A204.1 (cell line): ENCODE measurements around the gene ALDOC.
"Not testable (repeated sequence)": the region's sequence is repeated elsewhere in the genome, so short reads cannot be mapped to it uniquely, and the experiment has no call there.

Experiments
- FAIRE-seq: peaks from 2 replicates; lab custom pipeline; 2012; peaks lifted over from hg19 to GRCh38; lab: Jason Lieb, UNC

Gene ALDOC

DNA sequence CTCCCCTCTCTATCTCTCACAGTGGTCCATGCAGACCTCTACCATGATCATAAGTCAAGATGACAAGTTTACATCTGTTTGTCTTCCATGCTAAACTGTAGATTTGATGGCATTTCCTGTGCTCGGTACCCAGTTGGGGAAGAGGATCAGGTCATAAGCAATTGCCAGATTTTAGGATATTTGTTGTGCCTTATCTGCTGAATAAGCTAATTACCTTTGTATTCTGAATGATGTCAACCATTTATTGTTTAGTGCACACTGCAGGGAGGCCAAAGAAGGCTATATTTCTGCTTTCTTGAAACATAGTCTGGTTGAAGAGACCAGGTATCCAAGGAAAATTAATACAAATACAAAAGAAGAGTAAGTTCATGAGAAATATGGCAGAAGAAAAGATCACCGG lies 5.8 kb upstream of the ALDOC start:
- no peak for FAIRE-seq

DNA sequence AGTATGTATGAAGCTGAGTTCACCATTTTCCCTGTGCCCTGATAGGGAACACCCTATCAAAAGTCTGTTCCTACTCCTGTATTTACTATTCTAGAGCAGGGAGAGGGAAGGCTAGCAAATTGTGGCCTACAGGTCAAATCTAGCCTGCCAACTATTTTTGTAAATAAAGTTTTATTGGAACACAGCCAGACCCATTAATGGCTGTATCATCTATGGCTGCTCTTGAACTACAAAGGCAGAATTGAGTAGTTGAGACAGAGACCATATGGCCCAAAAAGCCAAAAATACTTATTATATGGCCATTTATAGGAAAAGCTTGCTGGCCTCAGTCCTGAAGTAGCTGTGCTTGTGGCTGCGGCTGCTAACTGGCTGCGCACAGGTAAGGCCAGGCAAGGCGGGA lies 4.3 kb upstream of the ALDOC start:
- FAIRE-seq = no peak

DNA sequence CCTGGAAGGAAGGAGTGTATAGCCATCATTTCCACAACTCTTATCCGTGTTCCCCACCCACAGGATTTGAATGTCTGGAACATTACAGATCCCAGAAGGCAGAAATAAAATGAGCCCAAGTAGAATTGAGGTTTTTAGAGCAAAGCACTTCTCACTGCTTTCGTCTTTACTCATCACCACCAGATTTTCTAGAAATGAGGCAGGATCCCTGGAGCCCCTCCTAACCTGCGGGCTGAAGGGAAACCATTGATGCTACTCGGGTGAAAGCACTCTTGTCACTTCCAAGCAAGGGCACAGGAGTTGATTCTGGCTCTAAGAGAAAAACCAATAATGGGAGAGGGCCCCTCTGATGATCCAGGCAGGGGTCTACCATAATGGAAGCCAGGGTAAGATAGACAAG lies 2.8 kb upstream of the ALDOC start:
- no peak for FAIRE-seq

DNA sequence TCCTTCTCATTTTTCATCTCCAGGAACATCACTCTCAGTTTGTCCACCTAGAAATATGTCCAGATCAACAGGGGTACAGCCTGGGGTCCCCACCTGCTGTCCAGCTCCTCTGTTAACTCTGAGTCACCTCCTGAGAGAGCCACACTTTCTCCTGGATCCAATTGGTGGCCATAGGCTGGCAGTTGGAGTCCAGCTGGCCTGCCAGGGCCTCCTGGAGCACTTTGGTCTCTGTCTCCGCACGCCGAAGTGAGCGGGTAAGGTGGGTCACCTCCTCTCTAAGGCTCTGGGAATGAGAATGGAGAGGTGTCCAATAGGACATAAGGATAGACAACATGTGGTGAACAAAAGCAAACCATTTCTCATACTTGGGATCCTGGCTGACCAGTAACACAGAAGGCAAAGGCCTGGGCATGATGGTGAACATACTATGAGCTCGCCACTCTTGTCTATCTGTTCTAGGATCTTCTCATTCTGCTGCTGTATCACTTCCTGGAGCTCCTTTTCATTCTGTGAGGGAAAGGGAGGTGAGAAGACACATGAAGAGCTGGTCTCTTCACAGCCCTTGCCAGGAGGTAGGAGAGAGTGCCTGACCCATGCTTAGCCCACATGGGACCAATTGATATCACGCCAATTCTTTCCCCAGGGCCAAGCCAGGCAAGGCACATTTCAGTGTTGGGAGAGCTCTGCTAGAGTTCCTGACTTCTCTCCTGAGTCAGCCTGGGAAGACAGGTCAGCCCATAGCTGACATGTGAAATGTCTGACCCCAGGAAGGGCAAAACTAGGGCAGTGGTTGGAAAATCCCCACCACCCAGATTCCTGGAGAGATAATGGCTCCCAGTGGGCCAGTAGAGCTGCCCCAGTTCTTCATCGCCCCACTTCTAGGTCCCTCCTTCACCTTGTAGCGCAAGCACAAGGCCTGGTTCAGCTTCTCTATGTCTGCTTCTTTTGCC lies 1.8 kb upstream of the ALDOC start:
- FAIRE-seq = no peak

DNA sequence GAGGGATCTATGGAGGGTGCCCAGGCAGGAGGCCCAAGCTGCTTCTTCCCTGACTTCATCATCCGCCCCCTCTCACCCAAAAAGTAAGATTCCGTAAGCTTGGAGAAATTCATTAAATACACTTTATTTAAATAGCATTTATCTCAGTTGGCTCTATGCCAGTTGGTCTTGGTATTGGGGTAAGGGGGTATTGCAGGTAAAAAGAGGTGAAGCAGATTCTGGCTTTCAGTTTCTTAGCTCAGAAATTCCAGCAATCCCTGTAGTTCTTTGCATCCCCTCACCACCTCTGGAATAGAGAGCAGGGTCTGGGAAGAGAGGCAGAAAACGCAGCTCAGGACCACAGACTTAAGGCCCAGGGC lies 750 bp upstream of the ALDOC start:
- FAIRE-seq = no peak

DNA sequence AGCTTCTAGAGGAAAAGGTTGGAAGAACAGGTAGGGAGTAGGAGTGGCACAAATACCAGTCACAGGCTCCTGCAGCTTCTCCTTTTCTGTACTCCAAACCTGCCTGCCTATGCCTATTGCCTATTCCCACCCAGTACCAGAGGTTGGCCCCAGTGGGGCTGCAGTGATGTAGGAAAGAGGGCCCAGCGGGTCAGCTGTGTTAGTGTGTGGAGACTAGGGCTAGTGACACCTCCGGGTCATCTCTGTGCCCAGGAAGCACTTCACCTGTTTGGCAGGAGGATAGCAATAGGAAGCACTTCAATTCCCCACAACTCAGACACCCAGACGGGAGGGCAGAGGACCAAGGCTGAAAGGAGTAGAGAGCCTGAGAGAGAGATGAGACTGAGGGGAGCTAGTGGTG lies 679 bp downstream of the ALDOC start:
- not testable (repeated sequence) for FAIRE-seq

DNA sequence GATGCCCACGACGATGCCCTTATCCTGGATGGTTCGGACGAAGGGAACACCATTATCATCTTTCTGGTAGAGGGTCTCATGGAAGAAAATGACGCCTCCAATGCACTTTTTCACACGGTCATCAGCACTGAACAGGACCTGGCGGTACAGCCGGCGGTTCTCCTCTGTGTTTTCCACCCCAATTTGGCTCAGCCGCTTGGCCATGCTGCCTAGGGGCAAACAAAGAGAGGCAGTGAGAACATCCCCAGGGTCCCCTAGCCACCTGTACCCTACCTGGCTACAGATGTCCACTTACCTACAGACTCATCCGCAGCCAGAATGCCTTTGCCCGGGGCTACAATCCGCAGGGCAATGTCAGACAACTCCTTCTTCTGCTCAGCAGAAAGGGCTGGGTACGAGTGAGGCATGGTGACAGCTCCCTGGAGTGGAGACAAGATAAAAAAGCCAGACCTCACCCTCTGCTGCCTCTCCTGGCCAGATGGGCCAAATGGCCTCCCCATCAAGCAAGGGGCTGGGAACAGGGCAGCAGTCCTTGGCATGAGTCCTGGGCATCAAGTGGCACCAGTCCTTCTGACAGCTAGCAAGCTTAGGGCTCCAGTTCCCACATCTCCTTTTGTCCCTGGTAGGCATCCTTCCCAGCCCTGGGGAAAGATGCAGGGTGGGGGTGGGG lies 1.4 kb downstream of the ALDOC start:
- no peak for FAIRE-seq

DNA sequence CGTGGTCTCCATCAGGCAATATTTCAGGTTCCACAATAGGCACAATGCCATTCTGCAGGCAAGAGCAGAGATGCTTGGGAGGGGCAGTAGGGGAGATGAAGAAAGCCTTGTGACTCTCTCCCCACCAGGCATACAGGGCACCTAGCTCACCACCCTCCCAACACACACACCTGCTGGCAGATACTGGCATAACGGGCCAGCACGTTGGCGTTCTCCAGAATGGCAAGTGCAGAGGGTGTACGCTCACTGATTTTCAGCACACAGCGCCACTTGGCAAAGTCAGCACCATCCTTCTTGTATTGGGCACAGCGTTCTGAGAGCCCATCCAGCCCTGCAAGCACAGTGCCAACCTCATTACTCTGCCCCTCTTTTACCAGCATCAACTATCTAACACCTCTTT lies 2.2 kb downstream of the ALDOC start:
- FAIRE-seq = no peak

DNA sequence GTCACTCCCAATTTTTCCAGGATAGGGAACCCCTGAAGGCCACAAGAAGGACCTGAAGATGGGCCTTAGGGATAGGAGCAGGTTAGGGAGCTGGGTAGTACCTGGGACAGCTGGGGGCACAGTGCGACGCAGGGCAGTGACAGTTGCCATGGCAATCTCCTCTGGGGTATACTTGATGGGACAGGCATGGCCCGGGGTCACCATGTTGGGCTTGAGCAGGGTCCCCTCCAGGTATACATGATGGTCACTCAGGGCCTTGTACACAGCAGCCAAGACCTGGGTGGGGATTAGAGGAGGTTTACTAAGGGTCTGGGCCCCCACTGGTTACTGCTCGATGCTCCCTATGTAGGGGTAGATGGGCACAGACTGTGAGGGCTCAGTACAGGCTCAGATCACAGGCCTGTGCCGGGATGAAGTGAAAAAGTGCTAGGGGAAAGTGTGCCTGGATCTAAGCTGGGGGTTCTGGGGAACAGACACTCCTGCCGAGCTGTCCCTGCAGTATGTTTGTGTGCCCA lies 2.7 kb downstream of the ALDOC start:
- no peak for FAIRE-seq

DNA sequence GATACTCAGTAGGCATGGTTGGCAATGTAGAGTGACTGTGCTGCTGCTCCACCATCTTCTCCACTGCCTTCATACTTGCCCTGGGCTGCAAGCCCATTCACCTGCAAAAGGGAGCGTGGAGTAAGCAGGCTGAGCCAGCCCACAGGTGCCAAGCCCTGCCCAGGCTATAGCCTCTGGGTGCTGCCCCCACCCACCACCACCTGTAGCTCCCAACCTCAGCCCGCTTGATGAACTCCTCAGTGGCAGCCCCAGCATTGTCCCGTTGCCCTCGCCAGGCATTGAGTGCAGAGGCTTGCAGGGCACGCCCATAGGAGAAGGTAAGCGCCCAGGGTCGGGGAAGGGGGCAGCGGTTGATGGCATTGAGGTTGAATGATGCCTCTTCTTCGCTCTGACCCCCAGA lies 3.2 kb downstream of the ALDOC start:
- FAIRE-seq = no peak

DNA sequence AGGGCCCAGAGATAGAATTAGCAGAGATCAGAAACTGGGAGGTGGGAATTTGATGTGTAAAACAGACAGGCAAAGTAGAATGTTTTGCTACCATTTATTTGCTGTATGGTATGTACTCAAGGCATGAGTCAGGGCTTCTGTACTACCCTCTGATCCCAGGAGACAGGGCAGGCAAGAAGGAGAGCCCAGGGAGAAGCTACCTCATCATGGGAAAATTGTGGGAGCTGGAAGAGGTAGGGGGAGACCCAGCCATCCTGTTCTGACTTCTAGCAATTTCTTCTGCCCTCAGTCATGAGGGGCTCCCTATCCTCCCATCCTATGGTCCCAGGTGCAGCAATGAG lies 3.7 kb downstream of the ALDOC start:
- FAIRE-seq = no peak

DNA sequence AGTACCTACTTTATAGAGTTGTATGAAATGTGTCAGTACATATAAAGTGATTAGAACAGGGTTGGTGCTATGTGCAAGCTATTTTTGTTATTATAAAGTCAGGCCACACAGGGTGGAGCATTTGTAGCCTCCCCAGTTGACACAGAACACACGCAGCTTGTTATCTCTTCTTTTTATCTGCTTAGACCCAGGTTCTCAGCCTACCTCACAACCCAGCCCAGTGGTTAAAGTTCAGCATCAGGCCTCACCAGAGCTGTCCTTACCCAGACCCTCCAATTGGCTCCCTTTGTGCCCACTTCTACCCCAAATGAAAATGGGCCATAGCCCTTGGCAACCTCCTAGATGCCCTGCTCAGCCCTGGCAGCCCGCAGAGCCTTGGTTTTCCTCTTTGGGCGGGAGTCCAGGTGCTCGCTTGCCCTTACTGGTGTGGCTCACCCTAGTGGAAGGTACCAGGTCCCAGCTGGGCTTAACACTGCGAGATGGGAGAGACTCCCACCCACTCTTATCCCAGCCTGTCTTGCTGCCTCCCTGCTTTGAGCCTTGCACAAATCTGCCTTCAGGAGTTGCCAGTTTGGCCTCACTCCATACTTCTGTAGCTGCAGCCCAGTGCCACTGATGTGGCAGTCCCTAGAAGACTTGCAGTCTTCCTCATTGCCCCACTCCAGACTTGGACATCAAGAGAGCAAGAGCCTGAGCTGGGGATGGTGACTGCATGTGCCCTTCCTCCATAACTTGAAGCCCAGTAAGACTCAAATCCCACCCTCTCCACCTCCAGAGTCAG lies 4.2 kb downstream of the ALDOC start:
- no peak for FAIRE-seq

DNA sequence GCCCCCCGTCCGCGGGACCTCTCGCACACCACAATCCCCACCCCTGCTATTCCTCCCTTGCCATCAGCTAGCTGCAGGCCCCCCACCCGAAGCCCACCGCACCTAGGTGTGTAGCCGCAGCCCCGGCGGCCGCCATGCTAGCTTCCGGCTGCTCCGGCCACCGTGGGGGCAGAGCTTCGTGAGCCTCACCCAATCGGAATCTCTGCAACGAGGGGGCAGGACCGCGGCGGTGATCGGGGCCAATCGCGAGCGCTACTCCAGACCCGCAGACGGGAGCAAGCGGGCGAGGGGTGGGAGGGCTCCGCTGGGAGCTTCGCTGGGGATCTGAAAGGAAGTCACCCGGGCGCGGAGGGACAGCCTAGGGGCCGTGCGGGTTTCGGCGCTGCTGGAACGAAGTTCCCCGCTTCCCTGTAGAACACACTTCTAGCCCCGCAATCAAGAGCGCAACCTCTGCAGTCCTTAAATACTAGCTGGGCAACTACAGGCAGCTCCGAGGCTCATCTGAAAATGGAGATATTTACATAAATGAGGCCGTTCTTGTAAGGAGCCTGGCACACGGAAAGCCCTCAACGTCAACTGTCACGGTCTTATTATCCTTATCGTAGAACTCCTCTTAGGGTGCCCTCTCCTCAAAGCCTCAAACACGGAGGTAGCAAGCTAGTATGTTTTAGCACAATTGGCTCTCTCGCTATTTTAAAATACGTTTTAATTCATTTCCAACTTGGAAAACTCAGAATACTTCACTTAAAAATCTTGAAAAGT lies 5.2 kb downstream of the ALDOC start, which contains the start of gene PIGS:
TSS of gene PIGS (minus strand) at position 164 of the 762 bp plus-strand sequence. CDS start at position 136, 28 bp downstream.
- no peak for FAIRE-seq

DNA sequence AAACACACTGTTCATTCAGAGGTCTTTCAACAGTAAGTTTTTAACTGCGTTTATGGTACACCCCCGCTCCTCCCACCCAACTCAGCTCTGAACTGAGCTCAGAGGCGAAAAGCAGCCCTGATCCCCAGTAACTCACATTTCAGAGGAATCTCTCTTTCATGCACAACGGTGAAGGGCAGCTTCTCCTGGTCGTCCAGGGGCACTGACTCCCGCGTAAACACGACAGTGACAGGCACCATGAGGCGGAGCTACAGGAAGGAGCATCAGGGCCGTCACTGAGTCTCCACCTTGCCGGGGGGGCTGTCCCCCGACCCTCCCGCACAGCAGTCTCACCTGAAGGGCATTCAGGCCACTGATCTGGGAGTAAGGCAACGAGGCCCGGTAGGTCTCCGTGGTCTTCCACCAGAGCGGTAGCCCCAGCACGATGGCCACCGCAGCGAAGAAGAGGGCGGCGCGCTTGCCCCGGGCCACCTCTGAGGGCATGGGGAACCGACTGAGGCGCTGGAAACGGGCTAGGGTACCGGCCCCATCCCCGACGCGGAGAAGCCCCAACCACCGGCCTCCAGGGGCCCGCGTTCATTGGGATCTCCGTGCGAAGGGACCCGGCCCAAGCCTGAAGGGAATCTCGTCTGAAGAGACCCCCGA lies 5.9 kb downstream of the ALDOC start:
- no peak for FAIRE-seq

DNA sequence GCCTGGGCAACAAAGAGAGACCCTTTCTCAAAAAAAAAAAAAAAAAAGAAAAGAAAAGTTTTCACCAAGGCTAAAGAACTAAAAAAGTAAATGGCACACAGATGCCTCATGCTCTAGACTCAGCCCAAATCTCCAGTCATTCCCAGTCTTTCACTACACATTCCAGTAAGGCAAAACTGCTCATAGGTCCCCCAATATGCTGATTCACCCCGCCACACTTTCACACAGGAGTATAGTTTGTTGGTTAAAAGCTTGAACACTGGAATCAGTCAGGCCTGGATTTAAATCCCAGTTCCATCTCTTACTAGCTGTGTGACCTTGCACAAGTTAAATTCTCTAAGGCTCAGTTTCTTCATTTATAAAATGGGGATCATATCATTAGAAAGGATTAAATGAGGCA lies 7.2 kb downstream of the ALDOC start:
- no peak for FAIRE-seq

DNA sequence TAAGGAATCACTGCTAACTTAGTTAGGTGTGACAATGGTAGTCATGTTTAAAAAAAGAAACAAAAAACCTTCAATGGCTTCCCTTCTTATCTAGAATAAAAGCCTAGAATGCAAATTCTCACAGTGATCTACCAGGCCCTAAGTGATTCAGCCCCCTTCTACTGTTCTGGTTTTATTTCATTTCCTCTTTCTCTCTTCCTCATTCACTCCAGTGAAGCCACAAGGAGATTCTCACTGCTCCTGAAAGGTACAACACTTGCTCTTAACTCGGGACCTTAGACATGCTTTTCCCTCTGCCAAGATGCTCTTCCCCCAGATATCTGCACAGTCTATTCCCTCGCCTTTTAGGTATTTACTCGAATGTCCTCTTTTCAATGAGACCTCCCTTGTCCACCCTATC lies 9.1 kb downstream of the ALDOC start:
- FAIRE-seq = no peak

DNA sequence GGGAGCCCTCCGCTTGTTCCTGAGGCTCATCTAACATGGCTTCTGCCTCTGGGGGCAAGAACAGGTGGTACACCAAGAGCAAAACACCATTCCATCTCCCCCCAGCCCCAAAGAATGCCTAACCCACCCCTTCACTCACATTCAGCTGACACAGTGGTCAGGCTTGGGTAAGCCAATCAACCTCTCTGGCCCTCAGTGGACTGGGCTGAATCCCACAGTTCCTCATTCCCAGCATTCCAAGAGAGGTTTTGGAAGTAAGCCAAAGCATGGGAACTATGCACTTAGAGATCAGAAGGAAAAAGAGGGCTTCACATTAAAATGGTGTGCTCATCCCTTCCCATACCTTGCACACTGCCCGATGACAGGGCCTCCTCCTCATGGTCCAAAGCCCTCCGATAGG lies 13.2 kb downstream of the ALDOC start:
- FAIRE-seq = no peak

DNA sequence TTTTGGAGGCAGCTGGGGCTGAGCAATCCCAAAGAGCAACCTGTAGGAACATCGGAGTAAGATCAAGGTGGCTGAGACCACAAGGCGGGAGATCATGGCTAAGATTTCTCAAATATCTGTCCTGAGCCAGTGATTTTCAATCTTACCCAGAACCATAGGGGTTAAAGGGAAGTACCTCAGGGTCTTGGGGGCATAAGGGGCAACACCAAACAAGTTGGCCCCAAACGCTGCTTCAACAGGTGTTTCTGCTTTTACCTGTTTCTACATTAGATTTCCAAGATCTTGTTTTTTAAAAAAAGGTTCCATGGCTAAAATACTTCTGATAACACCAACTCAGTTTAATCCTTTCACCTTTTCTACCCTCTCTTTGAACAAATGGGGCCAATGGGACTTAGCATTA lies 21.7 kb downstream of the ALDOC start:
- FAIRE-seq = no peak

DNA sequence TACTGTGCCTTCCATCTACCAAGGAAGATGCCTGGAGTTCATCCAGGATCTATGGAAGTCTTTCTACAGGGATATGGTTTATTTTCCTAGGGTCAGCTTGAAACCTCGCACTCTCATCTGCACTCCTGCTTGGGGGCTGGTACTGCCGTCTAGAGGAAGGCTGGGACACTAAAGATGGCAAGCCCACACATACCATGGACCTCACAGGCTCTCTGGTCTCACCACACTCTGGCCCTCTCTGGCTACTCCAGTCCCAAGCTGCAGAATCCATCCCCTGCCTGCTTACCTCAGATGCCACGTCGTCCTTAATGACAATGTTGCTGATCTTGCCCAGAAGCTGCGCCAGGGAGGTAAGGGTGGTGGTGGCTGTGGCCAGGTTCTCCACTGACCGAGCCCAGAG lies 22.1 kb downstream of the ALDOC start:
- no peak for FAIRE-seq

DNA sequence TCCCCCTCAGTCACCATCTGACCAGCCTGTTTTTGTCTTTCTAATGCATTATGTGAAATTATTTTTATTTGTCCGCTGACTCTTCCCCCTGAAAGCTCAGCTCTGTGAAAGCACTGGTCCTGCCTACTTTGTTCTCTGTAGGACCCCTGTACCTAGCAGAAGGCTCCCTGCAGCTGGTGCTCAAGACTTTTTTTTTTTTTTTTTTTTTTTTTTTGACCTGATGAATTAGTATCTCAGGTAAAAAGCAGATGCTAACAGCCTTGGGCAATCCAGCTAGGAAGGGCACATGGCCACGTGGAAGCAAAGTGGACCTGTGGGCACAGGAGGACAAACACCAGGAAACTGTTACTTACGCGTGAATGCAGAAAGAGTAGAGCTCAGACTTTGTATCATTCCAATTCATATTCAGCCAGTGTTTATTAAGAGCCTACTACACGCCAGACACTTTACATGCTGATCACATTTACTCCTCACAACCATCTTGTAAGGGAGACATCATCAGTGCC lies 23.6 kb downstream of the ALDOC start:
- FAIRE-seq = no peak
